MCF 10A (cell line): ENCODE measurements around the gene RUSF1. TPM values are rescaled to one million over a fixed set of nuclear protein-coding genes. Genes with fewer than 3 reads are reported as not detected.
"Not testable (repeated sequence)": the region's sequence is repeated elsewhere in the genome, so short reads cannot be mapped to it uniquely, and the experiment has no call there.

Experiments
- Bru-seq: library from RNA; stranded (reverse); fragments of 400-500 nt; gene quantifications from one replicate; lab custom pipeline; 2021; lab: Mats Ljungman, UMichigan
- BruChase-seq, 2 experiments: library from RNA; stranded (reverse); fragments of 400-500 nt; gene quantifications; one replicate each; lab custom pipeline; 2021; lab: Mats Ljungman, UMichigan
- BruUV-seq: library from RNA; stranded (reverse); fragments of 400-500 nt; replicated peaks from 2 replicates; lab custom pipeline; 2021; lab: Mats Ljungman, UMichigan
- CTCF ChIA-PET: fragments of 300-600 bp; sonication (Branson Sonifier 250); formaldehyde crosslinking; extraction: SDS; loops from one replicate; lab custom pipeline; 2021; ENCODE audit warnings: antibody characterized with exemption, inconsistent platforms; lab: Yijun Ruan, JAX
- POLR2A ChIA-PET: fragments of 300-600, 350-650 bp; sonication (Branson Sonifier 250); formaldehyde crosslinking; extraction: SDS; loops from one replicate; lab custom pipeline; 2020; ENCODE audit warnings: antibody characterized with exemption, inconsistent platforms; lab: Yijun Ruan, JAX
- DNase-seq: peaks from one replicate; pipeline ENCODE4 v3.0.0-alpha.2; 2018; ENCODE audit not compliant: unreplicated experiment
- H3K27ac Mint-ChIP-seq: one replicate; pipeline ENCODE4 v1.8.0; 2022; ENCODE audit warnings: mild to moderate bottlenecking, low read depth, mixed read lengths; ENCODE audit not compliant: unreplicated experiment
- H3K27me3 Mint-ChIP-seq: one replicate; pipeline ENCODE4 v1.8.0; 2022; ENCODE audit warnings: mixed read lengths; ENCODE audit not compliant: insufficient read depth, unreplicated experiment
- H3K36me3 Mint-ChIP-seq: one replicate; pipeline ENCODE4 v1.8.0; 2022; ENCODE audit warnings: mild to moderate bottlenecking, moderate library complexity, mixed read lengths; ENCODE audit not compliant: insufficient read depth, unreplicated experiment
- H3K4me1 Mint-ChIP-seq: one replicate; pipeline ENCODE4 v1.8.0; 2022; ENCODE audit warnings: mixed read lengths; ENCODE audit not compliant: insufficient read depth, unreplicated experiment
- H3K4me3 Mint-ChIP-seq: one replicate; pipeline ENCODE4 v1.8.0; 2022; ENCODE audit warnings: mild to moderate bottlenecking, moderate library complexity, mixed read lengths; ENCODE audit not compliant: unreplicated experiment
- H3K9me3 Mint-ChIP-seq: one replicate; pipeline ENCODE4 v1.8.0; 2022; ENCODE audit warnings: mixed read lengths; ENCODE audit not compliant: unreplicated experiment
- CTCF ChIP-seq: fragments of 200-600 bp; IDR thresholded peaks from one replicate; pipeline ENCODE4 v1.8.0; 2022; ENCODE audit warnings: antibody characterized with exemption, mild to moderate bottlenecking; ENCODE audit not compliant: unreplicated experiment
- intact Hi-C: fragments of 100-400 bp; cut with micrococcal nuclease; formaldehyde crosslinking; loops from 2 replicates; pipeline ENCODE4 v1.14.1; 2022
- long read RNA-seq: library from polyadenylated mRNA; stranded (forward); transcript quantifications from one replicate; pipeline ENCODE4 v2.0.0, GENCODE V29; 2022
- total RNA-seq: library from RNA; stranded (reverse); gene quantifications from 2 replicates; pipeline ENCODE4 v1.2.3, GENCODE V29; 2022

The RUSF1 gene
- total RNA-seq (72.0 and 88.8 TPM in 2 replicates), Bru-seq, nascent RNA (percentile 76 among the genes with signal in this experiment), BruChase-seq, experiment 1, labeled RNA remaining after a 6-hour chase (percentile 76 among the genes with signal in this experiment), BruChase-seq, experiment 2, labeled RNA remaining after a 2-hour chase (percentile 74 among the genes with signal in this experiment)
- long read RNA-seq, transcript C16orf58-201 (13 exons, 2,793 nt) = major isoform, 155 of 208 reads
- long read RNA-seq, partial matches to known transcripts = 9 of 208 reads
- long read RNA-seq, other reads (novel, unspliced or antisense) = 42 of 208 reads

- no peaks in the 10 kb centered on the region for H3K9me3 Mint-ChIP-seq
- POLR2A ChIA-PET = interaction anchor here (0.6 to 3.8 kb wide), 24 partner anchors 9 to 369 kb away, joined by 3 to 40 read pairs (median 4); partner anchors contain the start of genes ARMC5 and ZNF267
- no peak for TF ChIP-seq CTCF
- peaks cover 22% of the 10 kb centered on the region for H3K4me1 Mint-ChIP-seq
- H3K27me3 Mint-ChIP-seq = no peaks in the 10 kb centered on the region
- intact Hi-C loops = loop anchor here (2.0 to 5.0 kb wide), 2 partner anchors 207 to 364 kb away; partner anchors contain the start of gene ZNF267
- BruUV-seq = TSS peak; percentile 57
- H3K4me3 Mint-ChIP-seq = peak within 1 kb of the TSS; percentile 88
- CTCF ChIA-PET = interaction anchor here (0.6 to 2.3 kb wide), 5 partner anchors 21 to 412 kb away, joined by 3 to 12 read pairs (median 3); no protein-coding TSS in a partner anchor
- peaks cover 7% of the 10 kb centered on the region for H3K36me3 Mint-ChIP-seq
- H3K27ac Mint-ChIP-seq = peak within 1 kb of the TSS; percentile 98
- DNase-seq = peak; percentile 84
Measured at GRCh38 chr16:31507929-31508705, at the start of gene RUSF1. Gene RUSF1, minus strand, starts transcription at chr16:31508391. Its CDS starts 18 bp downstream, at chr16:31508373.

DNA sequence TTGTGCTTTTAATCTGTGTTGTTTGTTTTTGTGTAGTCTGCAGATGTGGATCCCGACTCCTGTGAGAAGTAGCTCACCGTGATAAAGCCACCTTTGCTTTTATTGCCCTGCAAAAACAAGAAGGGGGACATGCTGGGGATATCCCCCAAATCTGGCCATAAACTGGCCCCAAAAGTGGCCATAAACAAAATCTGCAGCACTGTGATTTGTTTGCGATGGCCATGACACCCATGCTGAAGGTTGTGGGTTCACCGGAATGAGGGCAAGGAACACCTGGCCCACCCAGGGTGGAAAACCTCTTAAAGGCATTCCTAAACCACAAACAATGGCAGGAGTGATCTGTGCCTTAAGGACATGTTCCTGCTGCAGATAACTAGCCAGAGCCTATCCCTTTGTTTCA, 34.6 kb upstream of the RUSF1 start:
- CTCF ChIA-PET = no interaction called here
- no TSS peak for BruUV-seq

GRCh38 chr16:31539762-31540161, 31.6 kb upstream of the RUSF1 start:
- H3K27me3 Mint-ChIP-seq, H3K36me3 Mint-ChIP-seq, DNase-seq, BruUV-seq, H3K27ac Mint-ChIP-seq, POLR2A ChIA-PET, H3K4me1 Mint-ChIP-seq, H3K9me3 Mint-ChIP-seq, H3K4me3 Mint-ChIP-seq, intact Hi-C loops: not testable (repeated sequence)
- CTCF ChIA-PET = interaction anchor here (0.7 kb wide), 1 partner anchor 10 kb away, joined by 3 read pairs; no protein-coding TSS in a partner anchor

More for the DNA sequence above, 34.6 kb upstream of the RUSF1 start:
- TF ChIP-seq CTCF = no peak
- Mint-ChIP-seq H3K4me1 (no peaks in the 10 kb centered on the region), H3K4me3 (no peak overlapping the region), H3K27me3 (no peaks in the 10 kb centered on the region), H3K36me3 (no peaks in the 10 kb centered on the region), H3K9me3 (peaks cover 6% of the 10 kb centered on the region), H3K27ac (no peak overlapping the region)
- POLR2A ChIA-PET = no interaction called here
- DNase-seq = no peak
- intact Hi-C loops = no loop called here

GRCh38 chr16:31538243-31538598, 30.0 kb upstream of the RUSF1 start:
- intact Hi-C loops, CTCF ChIA-PET, POLR2A ChIA-PET, H3K4me1 Mint-ChIP-seq, H3K4me3 Mint-ChIP-seq, H3K27ac Mint-ChIP-seq, H3K27me3 Mint-ChIP-seq, H3K36me3 Mint-ChIP-seq, DNase-seq, BruUV-seq, H3K9me3 Mint-ChIP-seq: not testable (repeated sequence)
